GM12878 (cell line): ENCODE data around the gene BDH1. TPM values are rescaled to one million over a fixed set of nuclear protein-coding genes. Genes with fewer than 3 reads are reported as not detected.

ENCODE experiments used
- ATAC-seq: fragments of 200-7000 bp; cut with Tn5 transposase; 3 replicates; pipeline ENCODE4 v1.9.1; 2020; ENCODE audit warnings: mild to moderate bottlenecking, moderate library complexity
- BruUV-seq: library from RNA; stranded (reverse); fragments of 400-500 nt; replicated peaks from 2 replicates; lab custom pipeline; 2021; lab: Mats Ljungman, UMichigan
- CTCF ChIA-PET: fragments of 300-600 bp; sonication (Branson Sonifier 250); formaldehyde crosslinking; extraction: SDS; loops from one replicate; lab custom pipeline; 2021; ENCODE audit warnings: inconsistent platforms; lab: Yijun Ruan, JAX
- POLR2A ChIA-PET: fragments of 350-600 bp; formaldehyde crosslinking; extraction: SDS; loops from one replicate; lab custom pipeline; 2021; ENCODE audit warnings: inconsistent platforms; lab: Charles Lee
- RAD21 ChIA-PET: fragments of 300-600 bp; sonication (Branson Sonifier 250); formaldehyde crosslinking; loops from one replicate; lab custom pipeline; 2023; ENCODE audit warnings: antibody characterized with exemption; ENCODE audit not compliant: unreplicated experiment; lab: Charles Lee
- SMC1A ChIA-PET: fragments of 300-600 bp; sonication (Branson Sonifier 250); formaldehyde crosslinking; loops from one replicate; lab custom pipeline; 2023; ENCODE audit not compliant: unreplicated experiment, uncharacterized antibody; lab: Charles Lee
- DNase-seq: peaks from one replicate; pipeline ENCODE4 v3.0.0-alpha.2; 2011; ENCODE audit warnings: low read depth, low spot score
- FAIRE-seq: peaks from 3 replicates; lab custom pipeline; 2011; peaks lifted over from hg19 to GRCh38; lab: Jason Lieb, UNC
- H2AFZ ChIP-seq: 2 replicates; pipeline ENCODE4 v1.6.0; 2011; ENCODE audit warnings: low read depth, low read length, control low read depth; ENCODE audit not compliant: control insufficient read depth
- H3K27ac ChIP-seq: 2 replicates; pipeline ENCODE4 v1.5.1; 2011; ENCODE audit warnings: control low read depth; ENCODE audit not compliant: control insufficient read depth, insufficient read depth
- H3K27me3 ChIP-seq, 2 experiments: replicated peaks in 1 of 2; 2 replicates each; pipeline versions ENCODE4 v1.6.0 to v1.6.1; 2011; ENCODE audit warnings: low read length in 1 of 2; ENCODE audit not compliant: control insufficient read depth in 2 of 2, insufficient read depth in 2 of 2
- H3K36me3 ChIP-seq, 2 experiments: 2 replicates each; pipeline ENCODE4 v1.5.1; 2011; ENCODE audit warnings: low read length in 1 of 2; ENCODE audit not compliant: control insufficient read depth in 2 of 2, insufficient read depth in 2 of 2
- H3K4me1 ChIP-seq: 2 replicates; pipeline ENCODE4 v1.6.1; 2011; ENCODE audit warnings: mild to moderate bottlenecking, low read length, moderate library complexity, mixed read lengths; ENCODE audit not compliant: control insufficient read depth, insufficient read depth
- H3K4me2 ChIP-seq: 2 replicates; pipeline ENCODE4 v1.6.0; 2011; ENCODE audit warnings: control low read depth; ENCODE audit not compliant: control insufficient read depth, insufficient read depth
- H3K4me3 ChIP-seq: fragments of 200-600 bp; sonication (generic); 2 replicates; pipeline ENCODE4 v1.5.1; 2016
- H3K79me2 ChIP-seq: 2 replicates; pipeline ENCODE4 v1.6.0; 2011; ENCODE audit warnings: low read length; ENCODE audit not compliant: control insufficient read depth, insufficient read depth
- H3K9ac ChIP-seq: 2 replicates; pipeline ENCODE4 v1.8.0; 2011; ENCODE audit warnings: low read length, control low read depth, mixed read lengths; ENCODE audit not compliant: control insufficient read depth, insufficient read depth
- H3K9me3 ChIP-seq: replicated peaks from 3 replicates; pipeline ENCODE4 v1.5.1; 2011; ENCODE audit warnings: mild to moderate bottlenecking, low read length; ENCODE audit not compliant: control insufficient read depth, insufficient read depth
- H4K20me1 ChIP-seq: 2 replicates; pipeline ENCODE4 v1.6.0; 2011; ENCODE audit not compliant: control insufficient read depth, insufficient read depth
- ATF7 ChIP-seq: fragments of 450-650 bp; IDR thresholded peaks from 2 replicates; pipeline ENCODE4 v1.6.1; 2016; ENCODE audit warnings: low read depth, mild to moderate bottlenecking
- CEBPZ ChIP-seq: fragments of 150-350 bp; IDR thresholded peaks from 2 replicates; pipeline ENCODE4 v1.6.1; 2016; ENCODE audit warnings: low read depth, low read length
- CTCF ChIP-seq, 3 experiments: IDR thresholded peaks in 2 of 3; conservative IDR thresholded peaks in 1 of 3; 2 replicates each; pipeline ENCODE4 v1.5.1; 2011; ENCODE audit warnings: low read depth in 3 of 3, low read length in 3 of 3, mild to moderate bottlenecking in 3 of 3, control low read depth in 2 of 3, moderate library complexity in 2 of 3, inconsistent platforms in 1 of 3, mixed read lengths in 1 of 3; ENCODE audit not compliant: control insufficient read depth in 2 of 3, insufficient read depth in 1 of 3; ENCODE audit errors: extremely low read depth in 1 of 3
- EED ChIP-seq: sonication (generic); IDR thresholded peaks from 2 replicates; pipeline ENCODE4 v1.6.1; 2016; ENCODE audit warnings: antibody characterized with exemption, low read depth
- FOXK2 ChIP-seq: fragments of 450-650 bp; IDR thresholded peaks from 2 replicates; pipeline ENCODE4 v1.6.1; 2017; ENCODE audit warnings: mild to moderate bottlenecking, moderate library complexity
- GABPA ChIP-seq: IDR thresholded peaks from 2 replicates; pipeline ENCODE4 v1.6.1; 2014; ENCODE audit warnings: antibody characterized with exemption, low read depth, mild to moderate bottlenecking, inconsistent platforms
- LARP7 ChIP-seq: fragments of 450-650 bp; IDR thresholded peaks from 2 replicates; pipeline ENCODE4 v1.6.1; 2017; ENCODE audit warnings: mild to moderate bottlenecking
- MTA3 ChIP-seq: IDR thresholded peaks from 2 replicates; pipeline ENCODE4 v1.6.1; 2012; ENCODE audit warnings: low read length, inconsistent platforms, borderline replicate concordance
- NFIC ChIP-seq: IDR thresholded peaks from 2 replicates; pipeline ENCODE4 v1.6.1; 2012; ENCODE audit warnings: low read depth, mild to moderate bottlenecking, inconsistent platforms, low read length, moderate library complexity
- NFXL1 ChIP-seq: fragments of 450-650 bp; IDR thresholded peaks from 2 replicates; pipeline ENCODE4 v1.6.1; 2017; ENCODE audit warnings: antibody characterized with exemption, mild to moderate bottlenecking, borderline replicate concordance
- POLR2AphosphoS5 ChIP-seq: IDR thresholded peaks from 2 replicates; pipeline ENCODE4 v1.6.1; 2011; ENCODE audit warnings: mild to moderate bottlenecking, low read length, inconsistent platforms
- SIN3A ChIP-seq: IDR thresholded peaks from 2 replicates; pipeline ENCODE4 v1.6.1; 2012; ENCODE audit warnings: low read depth, low read length, improper control_type of control experiment
- TCF7 ChIP-seq: IDR thresholded peaks from 2 replicates; pipeline ENCODE4 v1.6.1; 2014; ENCODE audit warnings: antibody characterized with exemption, borderline replicate concordance
- ZNF217 ChIP-seq: fragments of 450-650 bp; IDR thresholded peaks from 2 replicates; pipeline ENCODE4 v1.6.1; 2017; ENCODE audit warnings: antibody characterized with exemption, mild to moderate bottlenecking
- WGBS: methylation state at CpG from one replicate; pipeline ENCODE4 v1.1.6; 2016; ENCODE audit warnings: low lambda C conversion rate; ENCODE audit not compliant: insufficient replicate concordance, insufficient coverage; ENCODE audit errors: missing lambda C conversion rate; 5-methylcytosine and 5-hydroxymethylcytosine counted together
- in situ Hi-C: fragments of 300-500 bp; cut with MboI; formaldehyde crosslinking; loops from 9 replicates; pipeline ENCODE4 v1.14.3; 2018; ENCODE audit warnings: mixed read lengths
- intact Hi-C: fragments of 100-400 bp; cut with micrococcal nuclease; formaldehyde crosslinking; loops from one replicate; pipeline ENCODE4 v1.14.2; 2022; ENCODE audit not compliant: unreplicated experiment
- polyA plus RNA-seq, 11 experiments: library from polyadenylated mRNA; depleted of rRNA in 4 of 11; unstranded in 6 of 11; stranded (reverse) in 5 of 11; fragments of >200 nt; fragmentation: Nextera tagmentation in 4 of 11; fragmentation: Illumina TruSeq in 1 of 11; extraction: Ambion mirVana in 4 of 11; extraction: Trizol in 1 of 11; gene quantifications; 1 replicate in 1 of 11; 2 replicates in 10 of 11; pipeline versions ENCODE4 v1.2.1 to v1.2.3, GENCODE V29; 2011 to 2016; ENCODE audit warnings: inconsistent platforms in 2 of 11, missing spikeins in 2 of 11, low read depth in 1 of 11
- total RNA-seq, 4 experiments: library from RNA; depleted of rRNA in 3 of 4; stranded (reverse); fragments of >200 nt in 3 of 4; fragmentation: Illumina TruSeq in 1 of 4; extraction: Trizol in 1 of 4; gene quantifications; 2 replicates each; pipeline versions ENCODE4 v1.2.1 to v1.2.3, GENCODE V29; 2013 to 2021

The BDH1 gene
- total and polyA plus RNA-seq, 10 of the 15 experiments (the other 5 are each of a cell fraction or from before 2014, with no cell fraction given): 11.3 to 84.5 (median 60.3) TPM

GRCh38 chr3:197525706-197526105, 30.1 kb downstream of the BDH1 start:
- ChIA-PET RAD21 (no interaction called here), POLR2A (no interaction called here), SMC1A (interaction anchor here (0.6 kb wide), 1 partner anchor 61 kb away, joined by 3 read pairs; no protein-coding TSS in a partner anchor), CTCF (interaction anchor here (1.3 to 1.7 kb wide), 2 partner anchors 24 to 274 kb away, joined by 5 to 7 read pairs; no protein-coding TSS in a partner anchor)
- H2AFZ ChIP-seq: no peak overlapping the region
- TF ChIP-seq CTCF (IDR thresholded peaks at IDR 0.05 in 2 of 3, conservative IDR thresholded peaks at IDR 0.05 in 1 of 3; ENCODE audit: control insufficient read depth in 2 of 3, extremely low read depth in 1 of 3, insufficient read depth in 1 of 3, low read depth in 3 of 3, low read length in 3 of 3) (no peak), NFXL1 (peak; percentile 79; the same call in 1 of the 2 replicates)
- H3K4me1 ChIP-seq: no peaks in the 10 kb centered on the region
- WGBS: 95% methylated on average over 5 of the region's 5 CpGs
- H3K4me2 ChIP-seq: no peak overlapping the region
- intact Hi-C loops: no loop called here
- ATAC-seq (no peak), FAIRE-seq (no peak), DNase-seq (no peak)
- H3K9ac ChIP-seq: no peak overlapping the region
- H3K9me3 ChIP-seq: no peaks in the 10 kb centered on the region
- H3K27ac ChIP-seq: no peak overlapping the region
- no peaks in the 10 kb centered on the region for H3K27me3 ChIP-seq
- no peak overlapping the region for H3K4me3 ChIP-seq
- in situ Hi-C loops: no loop called here
- H3K79me2 ChIP-seq: no peaks in the 10 kb centered on the region
- no TSS peak for BruUV-seq
- H4K20me1 ChIP-seq: no peaks in the 10 kb centered on the region
- peaks cover 0 to 15% of the 10 kb centered on the region in 2 experiments; a peak in 3 of 4 replicates for H3K36me3 ChIP-seq

- no peaks in the 10 kb centered on the region for H3K79me2 ChIP-seq
- no peak overlapping the region for H3K4me3 ChIP-seq
- BruUV-seq: no TSS peak
- peaks cover 0 to 15% of the 10 kb centered on the region in 2 experiments; a peak in 3 of 4 replicates for H3K36me3 ChIP-seq
- 93% methylated on average over 8 of the region's 8 CpGs for WGBS
- ChIA-PET CTCF (no interaction called here), RAD21 (no interaction called here), POLR2A (no interaction called here), SMC1A (no interaction called here)
- H3K9me3 ChIP-seq: no peaks in the 10 kb centered on the region
- no peaks in the 10 kb centered on the region for H3K4me1 ChIP-seq
- no peak overlapping the region for H3K27ac ChIP-seq
- intact Hi-C loops (no loop called here), in situ Hi-C loops (loop anchor here (25.0 kb wide), 1 partner anchor 537 kb away; no protein-coding TSS in a partner anchor)
- no peaks in the 10 kb centered on the region for H4K20me1 ChIP-seq
- DNase-seq: no peak
- H3K27me3 ChIP-seq: no peaks in the 10 kb centered on the region
- H3K4me2 ChIP-seq: no peak overlapping the region
- ATAC-seq: no peak
- H2AFZ ChIP-seq: no peak overlapping the region
- no peak overlapping the region for H3K9ac ChIP-seq
- no peak for FAIRE-seq
- TF ChIP-seq NFIC (no peak), MTA3 (no peak), SIN3A (no peak), POLR2AphosphoS5 (no peak), CEBPZ (no peak), GABPA (no peak), TCF7 (no peak), ATF7 (no peak), ZNF217 (no peak), FOXK2 (no peak), LARP7 (no peak), EED (no peak)
Measured at GRCh38 chr3:197524128-197524527, 31.6 kb downstream of the BDH1 start.
